EL (cell line): ENCODE measurements around the gene MICU1.
"Not testable (repeated sequence)": the region's sequence is repeated elsewhere in the genome, so short reads cannot be mapped to it uniquely, and the experiment has no call there.

Experiments used
- DNase-seq: peaks from one replicate; pipeline ENCODE4 v3.0.0-alpha.2; 2016

MICU1 gene

GRCh38 chr10:72375585-72375984 lies 250.3 kb downstream of the MICU1 start:
- no peak for DNase-seq

- DNase-seq, result no peak
Observed at GRCh38 chr10:72375173-72375572, 250.7 kb downstream of the MICU1 start.

- no peak for DNase-seq
Observed at GRCh38 chr10:72370201-72370722, 255.6 kb downstream of the MICU1 start.

- no peak for DNase-seq
Observed at GRCh38 chr10:72367301-72367960, 258.4 kb downstream of the MICU1 start.

- no peak for DNase-seq
Observed at GRCh38 chr10:72365106-72365895, 260.6 kb downstream of the MICU1 start.

GRCh38 chr10:72364239-72364777 lies 261.6 kb downstream of the MICU1 start:
- DNase-seq, result peak; percentile 94

GRCh38 chr10:72356987-72357386 lies 268.9 kb downstream of the MICU1 start:
- DNase-seq, result no peak

GRCh38 chr10:72356115-72356514 lies 269.8 kb downstream of the MICU1 start:
- no peak for DNase-seq

GRCh38 chr10:72355214-72355555 lies 270.7 kb downstream of the MICU1 start:
- no peak for DNase-seq

GRCh38 chr10:72354356-72355213 lies 271.3 kb downstream of the MICU1 start, which contains the start of gene DNAJB12:
Gene DNAJB12, minus strand, starts transcription at chr10:72354919. Its CDS starts 22 bp downstream, at chr10:72354897.
- DNase-seq, result peak; percentile 97

- DNase-seq, result peak; percentile 37
Observed at GRCh38 chr10:72353965-72354355, 271.9 kb downstream of the MICU1 start.

- peak; percentile 44 for DNase-seq
Observed at GRCh38 chr10:72353028-72353964, 272.6 kb downstream of the MICU1 start.

- DNase-seq, result no peak
Observed at GRCh38 chr10:72351479-72351878, 274.4 kb downstream of the MICU1 start.

GRCh38 chr10:72349438-72349837 lies 276.4 kb downstream of the MICU1 start:
- no peak for DNase-seq

- no peak for DNase-seq
Observed at GRCh38 chr10:72348282-72348681, 277.6 kb downstream of the MICU1 start.

GRCh38 chr10:72346117-72346516 lies 279.8 kb downstream of the MICU1 start:
- DNase-seq, result not testable (repeated sequence)

GRCh38 chr10:72344932-72345331 lies 280.9 kb downstream of the MICU1 start:
- no peak for DNase-seq

- DNase-seq, result no peak
Observed at GRCh38 chr10:72342911-72343310, 283.0 kb downstream of the MICU1 start.

GRCh38 chr10:72340510-72341261 lies 285.2 kb downstream of the MICU1 start:
- DNase-seq, result peak; percentile 57

- no peak for DNase-seq
Observed at GRCh38 chr10:72338180-72338579, 287.7 kb downstream of the MICU1 start.

GRCh38 chr10:72337722-72338121 lies 288.2 kb downstream of the MICU1 start:
- no peak for DNase-seq
